ENCODE results near the gene SPHK2.

SPHK2 gene

GRCh38 chr19:48635966-48636858 lies 16.9 kb downstream of the SPHK2 start:
- no peak for TF ChIP-seq CTCF (conservative IDR thresholded peaks at IDR 0.05)
- peak overlapping the region; percentile 95 for H3K27ac ChIP-seq

GRCh38 chr19:48636859-48637448 lies 17.6 kb downstream of the SPHK2 start, which contains the start of gene DBP:
DBP (minus strand) TSS chr19:48637379; CDS start chr19:48636994, 385 bp downstream.
- peak; percentile 34 for TF ChIP-seq CTCF (conservative IDR thresholded peaks at IDR 0.05)
- H3K27ac ChIP-seq: peak within 1 kb of the TSS; percentile 95

- no peak for TF ChIP-seq CTCF (conservative IDR thresholded peaks at IDR 0.05)
- H3K27ac ChIP-seq: peak overlapping the region; percentile 95
Observed at GRCh38 chr19:48637449-48637947, 18.2 kb downstream of the SPHK2 start.

GRCh38 chr19:48637948-48638830 lies 18.9 kb downstream of the SPHK2 start:
- peak overlapping the region; percentile 95 for H3K27ac ChIP-seq
- TF ChIP-seq CTCF (conservative IDR thresholded peaks at IDR 0.05): peak; percentile 0; the same call in 1 of the 2 replicates

GRCh38 chr19:48638831-48639381 lies 19.6 kb downstream of the SPHK2 start:
- peak overlapping the region; percentile 95 for H3K27ac ChIP-seq
- no peak for TF ChIP-seq CTCF (conservative IDR thresholded peaks at IDR 0.05)

GRCh38 chr19:48639483-48640375 lies 20.4 kb downstream of the SPHK2 start:
- H3K27ac ChIP-seq: no peak overlapping the region
- TF ChIP-seq CTCF (conservative IDR thresholded peaks at IDR 0.05): no peak
